CD4-positive, alpha-beta T cell (primary cell): ENCODE data around the gene C17orf78. TPM values are rescaled to one million over a fixed set of nuclear protein-coding genes. Genes with fewer than 3 reads are reported as not detected.

Experiments
- ATAC-seq: fragments of 200-7000 bp; cut with Tn5 transposase; one replicate; pipeline ENCODE4 v1.10.0; 2022; ENCODE audit warnings: mild to moderate bottlenecking; ENCODE audit not compliant: poor library complexity
- CTCF ChIA-PET: fragments of 350-600 bp; sonication (Branson Sonifier 250); formaldehyde crosslinking; loops from one replicate; lab custom pipeline; 2021; ENCODE audit warnings: antibody characterized with exemption, inconsistent platforms; lab: Charles Lee
- POLR2A ChIA-PET: fragments of 350-600 bp; sonication (Branson Sonifier 250); formaldehyde crosslinking; loops from one replicate; lab custom pipeline; 2021; ENCODE audit warnings: antibody characterized with exemption, inconsistent platforms; lab: Charles Lee
- DNase-seq, 14 experiments: peaks; one replicate each; pipeline ENCODE4 v3.0.0-alpha.2; 2013 to 2020; ENCODE audit warnings: mixed read lengths in 2 of 14
- H3K27ac ChIP-seq, 2 donors: one replicate each; pipeline versions ENCODE4 v1.5.1 to v1.7.0; 2013; ENCODE audit warnings: low read length in 2 of 2, low read depth in 1 of 2, mild to moderate bottlenecking in 1 of 2
- H3K27me3 ChIP-seq, 2 experiments: 1 replicate in 1 of 2; 2 replicates in 1 of 2; pipeline versions ENCODE4 v1.6.1 to v1.7.0; 2013; ENCODE audit warnings: low read length in 2 of 2, control low read depth in 1 of 2, mild to moderate bottlenecking in 1 of 2, moderate library complexity in 1 of 2; ENCODE audit not compliant: insufficient read depth in 2 of 2, control insufficient read depth in 1 of 2
- H3K36me3 ChIP-seq: one replicate; pipeline ENCODE4 v1.6.1; 2013; ENCODE audit warnings: low read length, control low read depth; ENCODE audit not compliant: insufficient read depth
- H3K4me1 ChIP-seq: one replicate; pipeline ENCODE4 v1.6.1; 2013; ENCODE audit warnings: low read length, control low read depth; ENCODE audit not compliant: insufficient read depth
- H3K4me3 ChIP-seq: one replicate; pipeline ENCODE4 v1.5.1; 2013; ENCODE audit warnings: mild to moderate bottlenecking, low read length, moderate library complexity
- H3K9me3 ChIP-seq, 2 experiments: 1 replicate in 1 of 2; 2 replicates in 1 of 2; pipeline versions ENCODE4 v1.6.1 to v1.7.0; 2013; ENCODE audit warnings: low read length in 2 of 2, mild to moderate bottlenecking in 2 of 2, control low read depth in 1 of 2, moderate library complexity in 1 of 2; ENCODE audit not compliant: control insufficient read depth in 1 of 2, insufficient read depth in 1 of 2
- H3K27ac Mint-ChIP-seq: one replicate; pipeline ENCODE4 v1.8.0; 2020; ENCODE audit warnings: mixed read lengths
- H3K27me3 Mint-ChIP-seq: one replicate; pipeline ENCODE4 v1.8.0; 2021; ENCODE audit warnings: mixed read lengths
- H3K36me3 Mint-ChIP-seq: one replicate; pipeline ENCODE4 v1.8.0; 2021; ENCODE audit warnings: low read depth, mixed read lengths
- H3K4me1 Mint-ChIP-seq: one replicate; pipeline ENCODE4 v1.8.0; 2021; ENCODE audit warnings: low read depth, mixed read lengths
- H3K4me3 Mint-ChIP-seq: one replicate; pipeline ENCODE4 v1.8.0; 2020; ENCODE audit warnings: mild to moderate bottlenecking, mixed read lengths
- H3K9me3 Mint-ChIP-seq: one replicate; pipeline ENCODE4 v1.8.0; 2020; ENCODE audit warnings: mixed read lengths
- CTCF ChIP-seq: fragments of 200-600 bp; IDR thresholded peaks from one replicate; pipeline ENCODE4 v1.8.0; 2022; ENCODE audit warnings: antibody characterized with exemption, mild to moderate bottlenecking
- intact Hi-C, 2 experiments: fragments of 100-400 bp; cut with DNase I in 1 of 2; cut with micrococcal nuclease in 1 of 2; formaldehyde crosslinking; loops; one replicate each; pipeline versions ENCODE4 v1.15.1 to v1.9.0; 2023 to 2025; cut with DNase I, micrococcal nuclease
- total RNA-seq, 174 experiments: library from RNA in 2 of 174; stranded (reverse) in 2 of 174; gene quantifications; one replicate each; pipeline ENCODE4 v1.2.3 and lab custom pipeline; 2021 to 2026

Gene C17orf78
- total RNA-seq, 2 experiments from 2014 or later = not detected

- H3K9me3 ChIP-seq = no peaks in the 10 kb centered on the region
- intact Hi-C loops = loop anchor here (2.0 to 5.0 kb wide), 4 partner anchors 47 to 412 kb away; partner anchors contain the start of genes ACACA (in 2 of the 2), TADA2A (in 2 of the 2), AATF (in 1 of the 2) and DDX52 (in 1 of the 2)
- DNase-seq = no peak
- Mint-ChIP-seq H3K27ac (peak overlapping the region; percentile 82), H3K4me3 (peak overlapping the region; percentile 89), H3K27me3 (no peaks in the 10 kb centered on the region), H3K4me1 (peaks cover 22% of the 10 kb centered on the region), H3K36me3 (no peaks in the 10 kb centered on the region), H3K9me3 (no peaks in the 10 kb centered on the region)
- H3K27ac ChIP-seq = peak overlapping the region; percentile 41 to 63
- no peak for TF ChIP-seq CTCF
- ATAC-seq = no peak
- H3K4me3 ChIP-seq = peak overlapping the region; percentile 74
- no peaks in the 10 kb centered on the region for H3K36me3 ChIP-seq
- ChIA-PET POLR2A (interaction anchor here (0.8 to 1.5 kb wide), 4 partner anchors 14 to 637 kb away, joined by 3 to 5 read pairs (median 4); partner anchors contain the start of genes ACACA and TADA2A), CTCF (interaction anchor here (4.2 kb wide), 1 partner anchor 14 kb away, joined by 32 read pairs; no protein-coding TSS in a partner anchor)
- peaks cover 16% of the 10 kb centered on the region for H3K4me1 ChIP-seq
- no peaks in the 10 kb centered on the region for H3K27me3 ChIP-seq
Observed at GRCh38 chr17:37359682-37360188, 16.1 kb upstream of the C17orf78 start.

- Histone ChIP-seq H3K4me3 (no peak overlapping the region), H3K27ac (no peak overlapping the region), H3K36me3 (no peaks in the 10 kb centered on the region), H3K4me1 (peaks cover 16% of the 10 kb centered on the region), H3K27me3 (no peaks in the 10 kb centered on the region), H3K9me3 (no peaks in the 10 kb centered on the region)
- ChIA-PET POLR2A (interaction anchor here (1.5 kb wide), 1 partner anchor 13 kb away, joined by 4 read pairs; no protein-coding TSS in a partner anchor), CTCF (interaction anchor here (4.2 kb wide), 1 partner anchor 13 kb away, joined by 32 read pairs; no protein-coding TSS in a partner anchor)
- ATAC-seq (no peak), DNase-seq (no peak)
- H3K27me3 Mint-ChIP-seq = no peaks in the 10 kb centered on the region
- no peak for TF ChIP-seq CTCF
- intact Hi-C loops = loop anchor here in 1 of 2 experiments (2.0 to 5.0 kb wide), 2 partner anchors 46 to 127 kb away; partner anchors contain the start of genes ACACA, DUSP14 and TADA2A
- peaks cover 22% of the 10 kb centered on the region for H3K4me1 Mint-ChIP-seq
- H3K27ac Mint-ChIP-seq = no peak overlapping the region
- no peaks in the 10 kb centered on the region for H3K9me3 Mint-ChIP-seq
- peak overlapping the region; percentile 49 for H3K4me3 Mint-ChIP-seq
- H3K36me3 Mint-ChIP-seq = no peaks in the 10 kb centered on the region
Observed at GRCh38 chr17:37360632-37361031, 15.2 kb upstream of the C17orf78 start.

GRCh38 chr17:37361543-37361942 is 14.2 kb upstream of the C17orf78 start:
- ChIA-PET CTCF (interaction anchor here (0.7 to 4.2 kb wide), 2 partner anchors 12 to 37 kb away, joined by 3 to 32 read pairs; no protein-coding TSS in a partner anchor), POLR2A (no interaction called here)
- Histone ChIP-seq H3K4me3 (no peak overlapping the region), H3K9me3 (no peaks in the 10 kb centered on the region), H3K4me1 (peaks cover 16% of the 10 kb centered on the region), H3K27me3 (no peaks in the 10 kb centered on the region), H3K27ac (no peak overlapping the region), H3K36me3 (no peaks in the 10 kb centered on the region)
- ATAC-seq (no peak), DNase-seq (no peak)
- Mint-ChIP-seq H3K36me3 (no peaks in the 10 kb centered on the region), H3K4me3 (peak overlapping the region; percentile 49), H3K9me3 (no peaks in the 10 kb centered on the region), H3K27ac (no peak overlapping the region), H3K27me3 (no peaks in the 10 kb centered on the region), H3K4me1 (peaks cover 21% of the 10 kb centered on the region)
- intact Hi-C loops = loop anchor here in 1 of 2 experiments (2.0 to 5.0 kb wide), 2 partner anchors 45 to 126 kb away; partner anchors contain the start of genes ACACA, DUSP14 and TADA2A
- TF ChIP-seq CTCF = no peak
